ENCODE results near the gene CAPN13.

The CAPN13 gene

GRCh38 chr2:30684026-30684425, 123.2 kb downstream of the CAPN13 start:
- Histone ChIP-seq H3K27ac (ENCODE audit: low read depth, low read length) (no peak overlapping the region), H3K9me3 (ENCODE audit: low read length) (no peaks in the 10 kb centered on the region)

GRCh38 chr2:30683236-30683956, 123.8 kb downstream of the CAPN13 start:
- Histone ChIP-seq H3K27ac (ENCODE audit: low read depth, low read length) (no peak overlapping the region), H3K4me1 (ENCODE audit: insufficient read depth, low read length) (peaks cover 2% of the 10 kb centered on the region), H3K9ac (ENCODE audit: low read length) (no peak overlapping the region), H3K4me3 (ENCODE audit: low read depth in 1 of 2, low read length in 2 of 2) (no peak overlapping the region), H3K27me3 (ENCODE audit: control insufficient read depth in 1 of 2, insufficient read depth in 2 of 2, low read length in 2 of 2) (no peaks in the 10 kb centered on the region), H3K36me3 (ENCODE audit: insufficient read depth, low read length) (no peaks in the 10 kb centered on the region), H3K9me3 (ENCODE audit: low read length) (no peaks in the 10 kb centered on the region)

More at GRCh38 chr2:30684026-30684425, 123.2 kb downstream of the CAPN13 start:
- H3K9ac ChIP-seq (ENCODE audit: low read length) = no peak overlapping the region
- H3K36me3 ChIP-seq (ENCODE audit: insufficient read depth, low read length) = no peaks in the 10 kb centered on the region
- H3K27me3 ChIP-seq (ENCODE audit: control insufficient read depth in 1 of 2, insufficient read depth in 2 of 2, low read length in 2 of 2) = no peaks in the 10 kb centered on the region
- H3K4me1 ChIP-seq (ENCODE audit: insufficient read depth, low read length) = peaks cover 8% of the 10 kb centered on the region
- H3K4me3 ChIP-seq (ENCODE audit: low read depth in 1 of 2, low read length in 2 of 2) = no peak overlapping the region

GRCh38 chr2:30681022-30681421, 126.2 kb downstream of the CAPN13 start:
- Histone ChIP-seq H3K4me1 (ENCODE audit: insufficient read depth, low read length) (no peaks in the 10 kb centered on the region), H3K27ac (ENCODE audit: low read depth, low read length) (no peak overlapping the region), H3K27me3 (ENCODE audit: control insufficient read depth in 1 of 2, insufficient read depth in 2 of 2, low read length in 2 of 2) (no peaks in the 10 kb centered on the region)

GRCh38 chr2:30680121-30680520, 127.1 kb downstream of the CAPN13 start:
- Histone ChIP-seq H3K27me3 (ENCODE audit: control insufficient read depth in 1 of 2, insufficient read depth in 2 of 2, low read length in 2 of 2) (no peaks in the 10 kb centered on the region), H3K9ac (ENCODE audit: low read length) (no peak overlapping the region), H3K27ac (ENCODE audit: low read depth, low read length) (no peak overlapping the region), H3K4me3 (ENCODE audit: low read depth in 1 of 2, low read length in 2 of 2) (no peak overlapping the region), H3K4me1 (ENCODE audit: insufficient read depth, low read length) (no peaks in the 10 kb centered on the region), H3K9me3 (ENCODE audit: low read length) (no peaks in the 10 kb centered on the region), H3K36me3 (ENCODE audit: insufficient read depth, low read length) (no peaks in the 10 kb centered on the region)

More at GRCh38 chr2:30681022-30681421, 126.2 kb downstream of the CAPN13 start:
- Histone ChIP-seq H3K9me3 (ENCODE audit: low read length) (no peaks in the 10 kb centered on the region), H3K36me3 (ENCODE audit: insufficient read depth, low read length) (no peaks in the 10 kb centered on the region), H3K9ac (ENCODE audit: low read length) (no peak overlapping the region), H3K4me3 (ENCODE audit: low read depth in 1 of 2, low read length in 2 of 2) (no peak overlapping the region)

DNA sequence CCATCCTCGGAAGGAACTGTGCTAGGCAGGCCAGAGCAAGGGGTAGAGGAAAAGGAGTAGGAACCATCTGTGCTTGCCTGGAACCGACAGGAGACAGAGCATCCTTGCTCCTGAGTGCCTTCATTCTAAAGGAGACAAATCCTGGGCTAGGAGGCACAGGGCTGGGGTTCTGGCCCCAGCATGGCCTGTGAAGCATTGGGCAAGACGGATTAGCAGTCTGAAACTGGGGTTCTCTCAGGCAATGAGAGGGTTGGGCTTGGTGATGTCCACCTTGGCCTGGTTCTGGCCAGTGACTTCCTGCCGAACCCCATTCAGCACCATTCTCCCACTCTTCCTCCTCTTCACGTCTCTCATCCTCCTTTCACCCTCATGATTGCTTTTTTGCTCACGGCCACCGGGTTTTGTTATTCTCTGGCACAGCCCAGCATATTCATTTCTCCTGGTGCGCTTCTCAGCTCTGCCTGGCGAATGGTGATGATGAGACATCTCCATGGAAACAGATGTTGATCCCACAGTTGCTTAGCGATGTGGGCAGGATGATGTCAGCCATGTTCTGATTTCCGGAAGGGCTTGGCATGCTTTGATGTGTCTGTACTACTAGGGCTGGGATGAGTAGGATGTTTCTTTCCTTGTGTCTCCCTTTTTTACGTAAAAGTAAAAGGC, 127.7 kb downstream of the CAPN13 start:
- H3K4me3 ChIP-seq (ENCODE audit: low read depth in 1 of 2, low read length in 2 of 2) = no peak overlapping the region
- H3K27me3 ChIP-seq (ENCODE audit: control insufficient read depth in 1 of 2, insufficient read depth in 2 of 2, low read length in 2 of 2) = no peaks in the 10 kb centered on the region
- no peaks in the 10 kb centered on the region for H3K36me3 ChIP-seq (ENCODE audit: insufficient read depth, low read length)
- no peak overlapping the region for H3K9ac ChIP-seq (ENCODE audit: low read length)
- H3K27ac ChIP-seq (ENCODE audit: low read depth, low read length) = no peak overlapping the region
- no peaks in the 10 kb centered on the region for H3K9me3 ChIP-seq (ENCODE audit: low read length)
- no peaks in the 10 kb centered on the region for H3K4me1 ChIP-seq (ENCODE audit: insufficient read depth, low read length)

DNA sequence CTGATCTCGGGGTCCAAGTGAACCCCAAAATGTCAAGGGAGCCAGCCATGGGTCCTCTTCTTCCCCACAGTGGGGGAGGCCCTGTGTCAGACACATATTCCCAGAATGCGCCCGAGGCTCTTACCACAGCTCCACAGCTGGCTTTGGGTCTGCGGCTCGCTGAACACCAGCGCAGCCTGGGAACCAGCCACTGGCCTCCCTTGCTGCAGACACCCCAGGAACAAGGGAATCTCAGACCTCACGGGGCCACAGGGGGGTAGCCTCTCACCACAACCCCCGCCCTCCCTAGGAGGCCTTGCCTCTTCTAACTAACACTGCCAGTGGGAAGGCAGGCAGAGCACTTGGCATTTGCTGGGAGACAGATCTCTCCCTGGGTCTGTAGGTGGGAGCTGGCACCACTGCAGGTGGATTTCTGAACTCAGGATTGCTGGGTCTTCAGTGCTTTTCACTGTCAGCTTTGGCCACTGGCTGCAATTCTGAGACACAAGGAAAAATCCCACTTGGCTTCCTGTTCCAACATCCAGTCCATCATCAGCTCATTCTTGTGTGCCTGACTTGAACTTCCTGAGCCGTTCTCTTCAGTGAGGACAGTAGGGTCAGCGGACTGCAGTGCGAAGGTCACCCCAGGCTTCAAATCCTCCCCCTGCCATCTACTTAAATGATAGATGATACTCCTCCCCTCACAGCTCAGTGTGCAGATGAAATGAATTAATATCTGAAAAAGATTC, 128.7 kb downstream of the CAPN13 start:
- Histone ChIP-seq H3K4me1 (ENCODE audit: insufficient read depth, low read length) (no peaks in the 10 kb centered on the region), H3K36me3 (ENCODE audit: insufficient read depth, low read length) (no peaks in the 10 kb centered on the region), H3K27me3 (ENCODE audit: control insufficient read depth in 1 of 2, insufficient read depth in 2 of 2, low read length in 2 of 2) (no peaks in the 10 kb centered on the region), H3K9ac (ENCODE audit: low read length) (no peak overlapping the region), H3K9me3 (ENCODE audit: low read length) (no peaks in the 10 kb centered on the region), H3K27ac (ENCODE audit: low read depth, low read length) (no peak overlapping the region), H3K4me3 (ENCODE audit: low read depth in 1 of 2, low read length in 2 of 2) (no peak overlapping the region)

- no peaks in the 10 kb centered on the region for H3K9me3 ChIP-seq (ENCODE audit: low read length)
- H3K36me3 ChIP-seq (ENCODE audit: insufficient read depth, low read length) = no peaks in the 10 kb centered on the region
- no peaks in the 10 kb centered on the region for H3K27me3 ChIP-seq (ENCODE audit: control insufficient read depth in 1 of 2, insufficient read depth in 2 of 2, low read length in 2 of 2)
- no peak overlapping the region for H3K27ac ChIP-seq (ENCODE audit: low read depth, low read length)
- H3K4me3 ChIP-seq (ENCODE audit: low read depth in 1 of 2, low read length in 2 of 2) = no peak overlapping the region
- no peaks in the 10 kb centered on the region for H3K4me1 ChIP-seq (ENCODE audit: insufficient read depth, low read length)
- no peak overlapping the region for H3K9ac ChIP-seq (ENCODE audit: low read length)
Observed at GRCh38 chr2:30677861-30678385, 129.3 kb downstream of the CAPN13 start.

DNA sequence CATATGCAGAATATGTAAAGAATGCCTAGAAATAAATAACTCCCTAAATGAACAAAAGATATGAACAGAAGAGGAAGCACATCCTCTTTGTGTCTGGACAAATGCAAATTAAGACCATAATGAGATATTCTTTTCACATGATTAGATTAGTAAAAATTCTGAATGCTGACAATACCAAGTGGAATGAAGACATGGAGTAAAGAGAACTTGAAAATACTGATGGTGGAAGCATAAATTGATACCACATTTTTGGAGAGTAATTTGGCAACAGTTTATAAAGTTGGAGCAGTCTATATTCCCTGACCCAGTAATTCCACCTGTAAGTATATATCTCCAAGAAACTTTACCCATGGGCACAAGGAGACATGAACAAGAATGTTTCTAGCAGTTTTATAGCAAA, 130.0 kb downstream of the CAPN13 start:
- Histone ChIP-seq H3K9me3 (ENCODE audit: low read length) (no peaks in the 10 kb centered on the region), H3K4me1 (ENCODE audit: insufficient read depth, low read length) (no peaks in the 10 kb centered on the region), H3K27ac (ENCODE audit: low read depth, low read length) (no peak overlapping the region), H3K9ac (ENCODE audit: low read length) (no peak overlapping the region), H3K4me3 (ENCODE audit: low read depth in 1 of 2, low read length in 2 of 2) (no peak overlapping the region), H3K36me3 (ENCODE audit: insufficient read depth, low read length) (no peaks in the 10 kb centered on the region), H3K27me3 (ENCODE audit: control insufficient read depth in 1 of 2, insufficient read depth in 2 of 2, low read length in 2 of 2) (no peaks in the 10 kb centered on the region)

DNA sequence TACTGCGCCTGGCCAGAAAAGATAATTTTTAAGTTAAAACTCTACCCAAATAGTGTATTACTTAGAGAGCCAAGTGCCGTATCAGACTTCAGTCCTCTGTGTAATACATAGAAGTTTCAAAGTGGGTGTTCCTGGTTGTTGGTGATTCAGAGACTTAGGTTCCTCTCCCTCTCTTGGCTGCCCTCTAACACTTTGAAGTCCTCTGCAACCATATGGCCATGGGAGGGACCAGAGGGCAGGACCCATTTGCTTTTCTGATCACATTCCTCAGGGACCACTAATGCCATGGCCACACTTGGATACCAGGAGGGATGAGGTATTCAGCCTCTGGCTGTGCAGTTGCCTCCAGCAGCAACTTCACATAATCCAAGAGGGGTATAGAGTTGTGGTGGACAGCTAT, 131.5 kb downstream of the CAPN13 start:
- H3K27me3 ChIP-seq (ENCODE audit: control insufficient read depth in 1 of 2, insufficient read depth in 2 of 2, low read length in 2 of 2) = no peaks in the 10 kb centered on the region

GRCh38 chr2:30673127-30673526, 134.1 kb downstream of the CAPN13 start:
- no peaks in the 10 kb centered on the region for H3K36me3 ChIP-seq (ENCODE audit: insufficient read depth, low read length)
- no peaks in the 10 kb centered on the region for H3K9me3 ChIP-seq (ENCODE audit: low read length)
- no peak overlapping the region for H3K4me3 ChIP-seq (ENCODE audit: low read depth in 1 of 2, low read length in 2 of 2)
- H3K4me1 ChIP-seq (ENCODE audit: insufficient read depth, low read length) = no peaks in the 10 kb centered on the region
- no peaks in the 10 kb centered on the region for H3K27me3 ChIP-seq (ENCODE audit: control insufficient read depth in 1 of 2, insufficient read depth in 2 of 2, low read length in 2 of 2)
- no peak overlapping the region for H3K27ac ChIP-seq (ENCODE audit: low read depth, low read length)
- no peak overlapping the region for H3K9ac ChIP-seq (ENCODE audit: low read length)

More for the DNA sequence above, 131.5 kb downstream of the CAPN13 start:
- Histone ChIP-seq H3K9ac (ENCODE audit: low read length) (no peak overlapping the region), H3K27ac (ENCODE audit: low read depth, low read length) (no peak overlapping the region), H3K36me3 (ENCODE audit: insufficient read depth, low read length) (no peaks in the 10 kb centered on the region), H3K4me1 (ENCODE audit: insufficient read depth, low read length) (no peaks in the 10 kb centered on the region), H3K9me3 (ENCODE audit: low read length) (no peaks in the 10 kb centered on the region), H3K4me3 (ENCODE audit: low read depth in 1 of 2, low read length in 2 of 2) (no peak overlapping the region)

All from muscle layer of colon (tissue), 2 donors.